NCI-H345 treated with DMSO at 0.1 percent for 48 hours (cell line): ENCODE results near the gene DKKL1.

Experiments
- DNase-seq: peaks from one replicate; lab custom pipeline; 2025; ENCODE audit not compliant: unreplicated experiment; lab: John Stamatoyannopoulos, UW

The DKKL1 gene

GRCh38 chr19:49391581-49392399, 28.1 kb downstream of the DKKL1 start:
- peak; percentile 64 for DNase-seq

GRCh38 chr19:49393881-49394280, 30.2 kb downstream of the DKKL1 start:
- DNase-seq: no peak

- DNase-seq: no peak
These were observed 32.1 kb downstream of the DKKL1 start for GRCh38 chr19:49395581-49396407.

- DNase-seq: no peak
These were observed 33.2 kb downstream of the DKKL1 start for GRCh38 chr19:49396738-49397505.

- no peak for DNase-seq
These were observed 34.4 kb downstream of the DKKL1 start for GRCh38 chr19:49398001-49398615.

- DNase-seq: no peak
These were observed 35.3 kb downstream of the DKKL1 start for GRCh38 chr19:49398931-49399330.

GRCh38 chr19:49400029-49400428, 36.4 kb downstream of the DKKL1 start:
- DNase-seq: no peak

GRCh38 chr19:49403404-49404187, 39.9 kb downstream of the DKKL1 start:
- DNase-seq: peak; percentile 61

- DNase-seq: no peak
These were observed 43.4 kb downstream of the DKKL1 start for GRCh38 chr19:49407079-49407478.

- DNase-seq: no peak
These were observed 43.9 kb downstream of the DKKL1 start for GRCh38 chr19:49407482-49408015.

GRCh38 chr19:49408816-49409440, 45.3 kb downstream of the DKKL1 start:
- no peak for DNase-seq

- DNase-seq: no peak
These were observed 45.9 kb downstream of the DKKL1 start for GRCh38 chr19:49409441-49410029.

GRCh38 chr19:49411681-49412326, 48.1 kb downstream of the DKKL1 start:
- DNase-seq: no peak

GRCh38 chr19:49413348-49413747, 49.7 kb downstream of the DKKL1 start:
- no peak for DNase-seq

GRCh38 chr19:49414256-49414655, 50.6 kb downstream of the DKKL1 start:
- DNase-seq: no peak

GRCh38 chr19:49415102-49415809, 51.6 kb downstream of the DKKL1 start:
- DNase-seq: no peak

- no peak for DNase-seq
These were observed 52.1 kb downstream of the DKKL1 start for GRCh38 chr19:49415810-49416200.

- DNase-seq: no peak
These were observed 53.4 kb downstream of the DKKL1 start for GRCh38 chr19:49417088-49417487.
